HAP-1 (cell line): Measurements from ENCODE around the gene TK2.

Source experiments
- DNase-seq, 2 experiments: peaks; one replicate each; pipeline ENCODE4 v3.0.0-alpha.2; 2016 to 2020; ENCODE audit warnings: low spot score in 2 of 2
- H3K27me3 ChIP-seq: fragments of 250-450 bp; sonication (Bioruptor Pico); 2 replicates; pipeline ENCODE4 v1.5.1; 2020; ENCODE audit warnings: low read depth, mild to moderate bottlenecking, moderate library complexity
- H3K36me3 ChIP-seq: fragments of 250-450 bp; sonication (Bioruptor Pico); replicated peaks from 2 replicates; pipeline ENCODE4 v1.5.1; 2020; ENCODE audit warnings: mild to moderate bottlenecking
- H3K4me1 ChIP-seq: fragments of 250-450 bp; sonication (Bioruptor Pico); 2 replicates; pipeline ENCODE4 v1.5.1; 2020; ENCODE audit warnings: mild to moderate bottlenecking
- H3K4me3 ChIP-seq: fragments of 250-450 bp; sonication (Bioruptor Pico); 2 replicates; pipeline ENCODE4 v1.5.1; 2020; ENCODE audit warnings: mild to moderate bottlenecking, moderate library complexity
- H3K9me3 ChIP-seq: fragments of 250-450 bp; sonication (Bioruptor Pico); 2 replicates; pipeline ENCODE4 v1.5.1; 2020; ENCODE audit warnings: mild to moderate bottlenecking, moderate library complexity
- in situ Hi-C: fragments of 300-500 bp; cut with MboI; formaldehyde crosslinking; loops from 3 replicates; pipeline ENCODE4 v1.14.3; 2020; ENCODE audit warnings: low sequenced_read_pairs, inconsistent platforms, mixed read lengths

Gene TK2

DNA sequence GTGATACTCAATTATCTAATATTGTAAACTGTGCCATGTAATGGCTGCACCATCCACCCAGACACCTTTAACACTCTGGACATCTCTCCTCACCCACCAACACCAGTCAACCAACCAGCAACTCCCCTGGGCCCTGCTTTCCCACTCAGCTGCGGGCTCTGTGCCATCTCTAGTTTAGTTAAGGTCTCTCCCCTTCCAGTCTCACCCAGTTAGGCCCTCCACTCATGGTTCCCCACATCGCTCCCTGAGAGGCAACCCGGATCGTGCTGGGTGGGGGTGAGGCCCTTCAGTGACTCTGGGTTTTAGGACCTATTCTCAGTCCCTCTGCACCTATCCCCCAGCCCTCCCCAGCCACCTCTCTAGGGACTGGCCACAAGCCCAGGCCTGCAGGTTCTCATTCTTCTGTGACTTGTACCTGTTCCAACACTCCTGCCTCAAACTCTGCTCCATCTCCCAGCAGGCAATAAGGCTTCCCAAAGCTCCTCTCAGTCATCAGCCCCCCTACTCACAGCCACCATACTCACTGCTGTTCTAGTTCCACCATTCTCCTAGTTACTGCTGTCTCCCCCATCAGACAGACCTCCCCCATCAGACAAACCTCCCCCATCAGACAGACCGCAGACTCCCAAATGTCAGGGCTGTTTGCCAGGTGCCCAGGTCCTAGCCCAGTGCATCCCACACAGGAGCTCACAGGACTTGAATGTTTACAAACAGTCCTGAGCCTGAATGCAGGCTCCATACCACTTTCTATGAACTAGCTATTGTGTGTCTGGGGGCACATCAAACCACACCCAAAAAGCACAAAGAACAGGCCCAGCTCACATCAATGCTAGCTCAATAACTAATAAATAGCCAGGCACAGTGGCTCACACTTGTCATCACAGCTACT is 2.6 kb downstream of the TK2 start:
- H3K4me3 ChIP-seq, result no peak overlapping the region
- no peaks in the 10 kb centered on the region for H3K36me3 ChIP-seq
- no peaks in the 10 kb centered on the region for H3K27me3 ChIP-seq
- no peak for DNase-seq
- in situ Hi-C loops, result no loop called here
- peaks cover 19% of the 10 kb centered on the region for H3K4me1 ChIP-seq
- no peaks in the 10 kb centered on the region for H3K9me3 ChIP-seq

DNA sequence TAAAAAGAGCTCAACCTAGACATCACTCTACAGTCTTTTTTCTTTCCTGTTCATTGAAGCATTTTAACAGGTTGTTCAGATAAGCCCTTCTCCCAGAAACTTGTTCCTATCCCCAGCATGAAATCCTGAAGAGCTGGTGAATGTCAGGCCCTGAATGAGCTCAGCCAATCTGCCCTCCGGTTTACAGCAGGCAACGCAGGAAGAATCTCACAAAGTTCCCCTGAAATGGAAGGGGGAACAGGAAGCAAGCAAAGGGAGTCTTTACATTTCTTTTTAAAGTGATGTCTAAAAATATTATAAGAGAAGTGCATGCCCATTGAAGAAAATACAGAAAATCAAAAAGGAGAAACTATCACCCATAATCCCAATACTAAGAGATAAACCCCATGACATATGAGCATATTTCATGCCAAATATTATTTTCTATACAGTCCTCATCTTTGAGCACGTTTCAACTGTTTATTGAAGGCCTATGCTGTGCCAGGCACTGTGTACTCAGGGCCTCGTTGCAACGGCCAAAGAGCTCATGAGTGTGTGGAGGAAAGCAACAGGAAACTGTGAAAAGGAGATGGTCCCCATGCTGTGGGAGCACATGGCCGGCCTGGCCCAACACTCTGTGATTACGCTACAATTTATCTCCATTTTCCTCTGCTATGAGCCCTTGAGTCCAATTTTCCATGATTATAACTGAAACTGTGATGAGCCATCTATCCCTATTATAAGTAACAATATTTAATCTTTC is 5.7 kb downstream of the TK2 start:
- no peak for DNase-seq
- Histone ChIP-seq H3K4me3 (no peak overlapping the region), H3K9me3 (no peaks in the 10 kb centered on the region), H3K4me1 (peaks cover 12% of the 10 kb centered on the region), H3K27me3 (no peaks in the 10 kb centered on the region), H3K36me3 (no peaks in the 10 kb centered on the region)
- in situ Hi-C loops, result no loop called here

DNA sequence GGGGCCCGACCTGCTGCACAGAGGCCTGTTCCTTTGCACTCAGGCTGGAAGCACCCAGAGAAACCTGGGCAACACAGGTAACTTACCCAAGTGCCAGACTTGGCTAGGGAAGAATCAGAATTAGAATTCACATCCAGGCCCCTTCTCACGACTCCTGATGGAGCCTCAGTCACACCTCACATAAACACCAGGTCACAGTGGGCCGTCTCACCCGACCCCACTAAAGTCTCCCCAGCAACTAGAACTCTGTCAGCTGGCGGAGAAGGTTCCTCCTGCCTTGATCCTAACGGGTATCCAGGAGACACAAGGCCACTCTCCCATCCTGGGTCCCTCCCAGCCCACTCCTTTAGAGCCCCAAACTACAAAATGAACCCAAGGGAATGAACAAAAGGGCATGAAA is 6.4 kb downstream of the TK2 start:
- no peaks in the 10 kb centered on the region for H3K36me3 ChIP-seq
- H3K4me3 ChIP-seq, result no peak overlapping the region
- H3K27me3 ChIP-seq, result no peaks in the 10 kb centered on the region
- no peak for DNase-seq
- in situ Hi-C loops, result no loop called here
- no peaks in the 10 kb centered on the region for H3K9me3 ChIP-seq
- H3K4me1 ChIP-seq, result peaks cover 11% of the 10 kb centered on the region

DNA sequence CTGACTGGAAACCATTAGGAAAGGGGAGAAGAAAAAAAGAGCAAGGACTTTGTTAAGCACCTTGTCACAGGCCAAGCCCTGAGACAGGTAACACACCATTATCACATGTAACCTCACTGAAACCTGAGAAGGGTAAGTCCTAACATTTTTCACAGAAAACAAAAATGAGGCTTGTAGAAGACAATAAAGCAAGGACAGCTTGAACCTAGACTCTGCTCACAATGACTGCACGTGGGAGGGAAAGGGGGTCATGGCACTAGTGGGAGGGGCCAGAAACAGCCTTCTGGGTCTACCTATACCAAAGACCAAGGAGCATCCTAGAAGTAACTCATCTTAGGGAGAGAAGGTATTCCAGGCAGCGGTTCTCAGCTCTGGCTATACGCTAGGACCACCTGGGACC is 7.5 kb downstream of the TK2 start:
- H3K4me3 ChIP-seq, result no peak overlapping the region
- H3K9me3 ChIP-seq, result no peaks in the 10 kb centered on the region
- H3K27me3 ChIP-seq, result no peaks in the 10 kb centered on the region
- in situ Hi-C loops, result no loop called here
- no peak for DNase-seq
- no peaks in the 10 kb centered on the region for H3K36me3 ChIP-seq
- peaks cover 11% of the 10 kb centered on the region for H3K4me1 ChIP-seq

DNA sequence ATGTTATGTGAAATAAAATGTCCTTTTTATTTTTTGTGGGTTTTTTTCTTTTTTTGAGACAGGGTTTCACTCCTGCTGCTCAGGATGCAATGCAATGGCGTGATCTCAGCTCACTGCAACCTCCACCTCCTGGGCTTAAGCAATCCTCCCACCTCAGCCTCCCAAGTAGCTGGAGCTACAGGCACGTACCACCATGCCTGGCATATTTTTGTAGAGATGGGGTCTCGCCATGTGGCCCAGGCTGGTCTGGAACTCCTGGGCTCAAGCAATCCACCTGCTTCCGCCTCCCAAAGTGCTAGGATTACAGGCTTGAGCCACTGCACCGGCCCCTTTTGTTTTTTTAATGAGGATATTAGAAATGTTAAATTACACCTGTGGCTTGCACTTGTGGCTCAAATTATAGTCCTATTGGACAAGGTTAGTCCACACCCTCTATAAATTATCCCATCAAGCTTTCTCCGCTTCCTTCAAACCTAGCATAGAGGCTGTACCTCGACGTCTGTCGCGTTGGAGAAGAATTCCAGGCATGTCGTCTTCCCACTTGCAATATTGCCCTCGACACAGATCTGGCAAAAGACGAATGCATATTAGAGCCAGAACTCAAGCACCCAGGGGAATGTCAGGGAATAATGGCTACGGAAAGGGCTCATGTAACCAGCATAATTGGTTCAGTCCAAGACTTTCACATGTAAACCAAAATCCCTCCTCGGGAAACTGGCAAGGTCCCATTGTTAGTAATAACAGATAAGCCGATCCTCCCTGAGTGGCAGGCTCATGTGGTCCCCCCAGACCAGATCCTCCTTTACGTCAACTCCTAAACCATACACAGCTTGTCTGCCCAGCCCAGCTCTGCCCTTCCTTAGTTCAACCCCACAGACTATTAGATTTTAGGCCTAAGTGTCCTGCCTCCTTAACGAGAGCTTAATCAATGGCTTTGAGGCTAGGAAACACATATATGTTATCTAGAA is 8.2 kb downstream of the TK2 start:
- H3K9me3 ChIP-seq, result no peaks in the 10 kb centered on the region

DNA sequence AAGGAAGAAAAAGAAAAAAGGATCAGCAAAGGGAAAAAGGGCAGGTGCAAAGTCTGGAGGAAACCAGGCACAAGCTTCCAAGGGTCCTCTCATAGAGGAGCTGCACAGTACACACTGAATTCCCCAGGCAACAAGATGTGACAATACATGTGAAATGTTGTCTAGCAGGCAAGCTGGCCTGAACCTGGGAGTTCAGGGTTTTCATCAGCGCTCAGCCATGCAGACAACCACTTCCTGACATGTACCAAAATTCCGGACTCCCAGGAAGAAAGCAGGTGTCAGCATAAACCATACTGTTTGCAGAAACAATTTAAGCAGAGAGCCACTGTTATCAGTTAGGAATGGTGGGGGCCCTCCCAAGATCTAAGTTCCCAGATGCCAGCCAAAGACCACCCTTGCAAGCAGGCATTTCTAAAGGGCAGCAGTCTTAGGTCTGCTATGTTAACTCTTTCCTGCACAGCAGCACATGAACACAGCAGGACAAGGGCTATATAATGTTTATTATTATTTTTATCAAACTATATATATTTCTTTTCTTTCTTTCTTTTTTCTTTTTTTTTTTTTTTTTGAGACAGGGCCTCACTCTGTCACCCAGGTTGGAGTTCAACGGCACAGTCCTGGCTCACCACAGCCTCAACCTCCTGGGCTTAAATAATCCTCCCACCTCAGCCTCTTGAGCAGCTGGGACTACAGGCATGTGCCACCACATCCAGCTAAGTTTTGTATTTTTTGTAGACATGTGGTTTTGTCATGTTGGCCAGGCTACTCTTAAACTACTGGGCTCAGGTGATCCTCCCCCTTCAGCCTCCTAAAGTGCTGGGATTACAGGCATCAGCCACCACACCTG is 10.1 kb downstream of the TK2 start:
- no peak for DNase-seq
- Histone ChIP-seq H3K36me3 (no peaks in the 10 kb centered on the region), H3K4me3 (no peak overlapping the region), H3K9me3 (no peaks in the 10 kb centered on the region), H3K4me1 (peaks cover 11% of the 10 kb centered on the region), H3K27me3 (no peaks in the 10 kb centered on the region)
- in situ Hi-C loops, result no loop called here

More for the DNA sequence above, 8.2 kb downstream of the TK2 start:
- in situ Hi-C loops, result no loop called here
- Histone ChIP-seq H3K4me3 (no peak overlapping the region), H3K36me3 (no peaks in the 10 kb centered on the region), H3K4me1 (peaks cover 11% of the 10 kb centered on the region), H3K27me3 (no peaks in the 10 kb centered on the region)
- peak; percentile 21 to 31 for DNase-seq

DNA sequence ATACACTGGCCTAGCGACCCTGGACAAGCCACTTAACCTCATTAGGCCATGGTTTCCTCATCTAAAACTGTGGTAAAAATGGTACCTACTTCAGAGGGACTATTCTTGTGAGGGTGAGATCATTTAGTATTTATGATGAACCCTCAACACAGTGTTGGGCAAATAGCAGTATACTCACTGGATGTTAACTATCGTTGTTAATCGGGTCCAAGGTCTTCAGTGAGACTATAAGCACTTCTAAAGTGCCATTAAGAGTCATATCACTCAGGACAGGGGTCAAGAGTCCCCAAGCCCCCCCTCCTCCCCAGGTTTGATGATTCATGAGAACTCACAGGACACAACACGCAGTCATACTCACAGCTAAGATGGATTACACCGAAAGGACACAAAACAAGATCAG is 11.0 kb downstream of the TK2 start:
- no peaks in the 10 kb centered on the region for H3K36me3 ChIP-seq
- in situ Hi-C loops, result no loop called here
- H3K4me3 ChIP-seq, result no peak overlapping the region
- no peaks in the 10 kb centered on the region for H3K9me3 ChIP-seq
- no peaks in the 10 kb centered on the region for H3K27me3 ChIP-seq
- DNase-seq, result no peak
- peaks cover 11% of the 10 kb centered on the region for H3K4me1 ChIP-seq

DNA sequence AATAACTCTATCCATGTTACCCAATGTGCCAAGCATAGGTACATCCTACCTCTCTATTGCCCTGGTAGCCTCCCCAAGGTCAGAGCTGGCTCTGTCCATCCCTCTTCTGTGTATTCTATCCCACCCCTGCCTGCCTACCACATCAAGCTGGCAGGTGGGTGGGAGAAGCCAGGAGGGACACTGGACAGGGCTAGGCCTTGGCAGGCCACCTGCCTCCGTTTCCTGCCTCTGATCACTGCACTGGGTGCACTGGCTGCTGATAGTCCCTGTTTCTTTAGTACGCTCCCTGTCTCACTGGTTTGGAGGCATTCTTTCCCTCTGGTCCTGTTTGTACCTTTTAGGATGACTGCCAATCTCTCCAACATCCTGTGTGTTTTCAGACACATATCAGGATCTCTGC is 12.7 kb downstream of the TK2 start:
- peaks cover 8% of the 10 kb centered on the region for H3K4me1 ChIP-seq
- H3K4me3 ChIP-seq, result no peak overlapping the region
- H3K27me3 ChIP-seq, result no peaks in the 10 kb centered on the region
- no peak for DNase-seq
- in situ Hi-C loops, result no loop called here
- no peaks in the 10 kb centered on the region for H3K36me3 ChIP-seq
- no peaks in the 10 kb centered on the region for H3K9me3 ChIP-seq

DNA sequence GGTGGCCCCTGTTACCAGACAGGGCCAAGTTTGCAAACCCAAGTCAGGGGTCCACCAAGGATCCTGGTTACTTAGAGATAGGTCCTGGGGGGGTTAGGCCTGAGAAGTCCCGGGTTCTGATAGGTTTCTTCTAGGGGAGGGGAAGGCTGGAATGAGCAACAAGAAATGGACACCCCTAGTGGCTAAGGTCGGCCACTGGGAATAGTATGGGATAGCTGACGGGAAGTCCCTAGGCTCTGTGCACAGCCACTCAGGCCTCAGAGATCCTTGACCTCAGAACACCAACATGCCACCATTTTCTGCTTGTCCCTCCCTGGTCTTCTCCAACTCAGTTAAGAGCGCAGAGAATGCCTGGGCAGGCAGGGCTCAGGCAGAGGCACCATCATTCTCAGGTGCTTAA is 13.4 kb downstream of the TK2 start:
- in situ Hi-C loops, result no loop called here
- no peaks in the 10 kb centered on the region for H3K27me3 ChIP-seq
- no peaks in the 10 kb centered on the region for H3K9me3 ChIP-seq
- peaks cover 2% of the 10 kb centered on the region for H3K4me1 ChIP-seq
- no peak overlapping the region for H3K4me3 ChIP-seq
- no peak for DNase-seq
- no peaks in the 10 kb centered on the region for H3K36me3 ChIP-seq

DNA sequence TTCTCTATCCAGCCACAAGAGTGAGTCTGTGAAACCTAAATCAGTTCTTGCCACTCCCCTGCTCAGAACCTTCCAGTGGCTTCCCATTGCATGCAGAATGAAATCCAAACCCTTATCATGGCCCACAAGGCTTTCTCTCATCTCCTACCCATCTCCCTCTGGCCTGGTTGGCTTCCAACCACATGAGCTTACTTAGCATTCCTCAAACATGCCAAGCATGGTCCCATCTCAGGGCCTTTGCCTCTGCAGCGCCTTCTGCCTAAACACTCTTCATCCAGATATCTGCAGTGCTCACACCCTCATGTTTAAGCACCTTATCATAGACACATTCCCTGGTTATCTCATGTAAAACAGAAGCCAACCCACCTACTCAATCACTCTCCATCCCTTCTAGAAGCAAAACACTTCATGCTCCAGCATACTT is 15.5 kb downstream of the TK2 start:
- DNase-seq, result no peak
- Histone ChIP-seq H3K9me3 (no peaks in the 10 kb centered on the region), H3K27me3 (no peaks in the 10 kb centered on the region), H3K36me3 (no peaks in the 10 kb centered on the region), H3K4me1 (no peaks in the 10 kb centered on the region), H3K4me3 (no peak overlapping the region)
- in situ Hi-C loops, result no loop called here

DNA sequence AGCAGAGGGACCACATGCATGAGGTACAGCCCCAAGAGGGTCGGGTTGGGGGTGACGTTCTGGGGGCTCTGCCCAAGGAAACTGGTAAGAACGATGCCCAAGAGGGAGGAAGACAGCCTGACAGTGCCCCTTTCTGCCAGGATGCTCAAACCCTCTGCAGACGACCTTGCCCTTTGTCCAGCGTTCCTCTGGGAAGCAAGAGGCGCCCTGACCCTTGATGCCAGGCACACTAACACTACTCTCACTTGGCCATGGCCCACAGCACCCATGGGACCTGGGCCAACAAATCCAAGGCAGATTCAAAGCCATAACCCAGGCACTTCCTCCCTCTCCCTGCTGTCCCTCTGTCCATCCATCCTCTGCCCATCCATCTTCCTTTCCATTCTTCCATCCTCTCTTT is 20.4 kb downstream of the TK2 start:
- Histone ChIP-seq H3K9me3 (no peaks in the 10 kb centered on the region), H3K4me1 (no peaks in the 10 kb centered on the region), H3K27me3 (no peaks in the 10 kb centered on the region), H3K4me3 (no peak overlapping the region), H3K36me3 (peaks cover 3% of the 10 kb centered on the region; the same call in 1 of the 2 replicates)
- no peak for DNase-seq
- in situ Hi-C loops, result no loop called here

DNA sequence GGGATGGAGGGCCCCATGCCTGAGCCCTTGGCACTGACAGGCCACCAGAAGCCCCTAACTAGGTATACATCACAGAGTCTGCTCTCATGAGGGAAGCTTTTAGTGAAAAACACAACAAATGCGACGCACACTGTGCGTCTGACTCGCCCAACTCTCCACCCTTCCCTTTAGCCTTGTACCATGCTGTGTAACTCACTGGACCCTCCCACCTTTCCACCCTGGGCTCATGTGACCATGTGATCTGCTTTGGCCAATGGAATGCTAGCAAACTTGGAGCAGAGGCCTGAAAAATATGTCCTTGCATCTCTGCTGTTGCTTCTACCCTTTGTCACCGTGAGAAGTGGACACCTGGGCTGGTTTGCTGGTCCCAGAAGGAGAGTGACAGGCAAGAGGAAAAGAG is 21.6 kb downstream of the TK2 start:
- H3K4me3 ChIP-seq, result no peak overlapping the region
- H3K36me3 ChIP-seq, result peaks cover 3% of the 10 kb centered on the region; the same call in 1 of the 2 replicates
- in situ Hi-C loops, result no loop called here
- no peaks in the 10 kb centered on the region for H3K9me3 ChIP-seq
- H3K27me3 ChIP-seq, result no peaks in the 10 kb centered on the region
- DNase-seq, result no peak
- H3K4me1 ChIP-seq, result no peaks in the 10 kb centered on the region
